ENCODE measurements around the gene DYRK1A.

Gene DYRK1A

GRCh38 chr21:37421306-37421705, 54.7 kb downstream of the DYRK1A start:
- DNase-seq, result no peak

- no peak for DNase-seq
Observed at GRCh38 chr21:37422382-37422781, 55.8 kb downstream of the DYRK1A start.

GRCh38 chr21:37423103-37423502, 56.5 kb downstream of the DYRK1A start:
- DNase-seq, result no peak

GRCh38 chr21:37424396-37424795, 57.8 kb downstream of the DYRK1A start:
- no peak for DNase-seq

- no peak for DNase-seq
Observed at GRCh38 chr21:37425001-37425400, 58.4 kb downstream of the DYRK1A start.

GRCh38 chr21:37425684-37426083, 59.1 kb downstream of the DYRK1A start:
- DNase-seq, result no peak

- no peak for DNase-seq
Observed at GRCh38 chr21:37427221-37427620, 60.6 kb downstream of the DYRK1A start.

GRCh38 chr21:37429356-37429755, 62.8 kb downstream of the DYRK1A start:
- no peak for DNase-seq

- no peak for DNase-seq
Observed at GRCh38 chr21:37430184-37430821, 63.7 kb downstream of the DYRK1A start.

- DNase-seq, result no peak
Observed at GRCh38 chr21:37431243-37431642, 64.7 kb downstream of the DYRK1A start.

- no peak for DNase-seq
Observed at GRCh38 chr21:37432710-37433455, 66.3 kb downstream of the DYRK1A start.

GRCh38 chr21:37433456-37433840, 66.9 kb downstream of the DYRK1A start:
- no peak for DNase-seq

GRCh38 chr21:37435120-37435519, 68.5 kb downstream of the DYRK1A start:
- no peak for DNase-seq

GRCh38 chr21:37435711-37436110, 69.1 kb downstream of the DYRK1A start:
- no peak for DNase-seq

- no peak for DNase-seq
Observed at GRCh38 chr21:37436174-37436573, 69.6 kb downstream of the DYRK1A start.

GRCh38 chr21:37437376-37438080, 71.0 kb downstream of the DYRK1A start:
- no peak for DNase-seq

GRCh38 chr21:37443683-37444082, 77.1 kb downstream of the DYRK1A start:
- no peak for DNase-seq

GRCh38 chr21:37445228-37445627, 78.7 kb downstream of the DYRK1A start:
- DNase-seq, result no peak

GRCh38 chr21:37446552-37446951, 80.0 kb downstream of the DYRK1A start:
- DNase-seq, result no peak

- DNase-seq, result no peak
Observed at GRCh38 chr21:37447288-37447936, 80.8 kb downstream of the DYRK1A start.

GRCh38 chr21:37449302-37449937, 82.8 kb downstream of the DYRK1A start:
- no peak for DNase-seq

- DNase-seq, result no peak
Observed at GRCh38 chr21:37450445-37450941, 83.9 kb downstream of the DYRK1A start.

- no peak for DNase-seq
Observed at GRCh38 chr21:37451446-37451845, 84.9 kb downstream of the DYRK1A start.

Measured in GOT3 (cell line).